ENCODE measurements around the gene CHIA. TPM values are rescaled to one million over a fixed set of nuclear protein-coding genes. Genes with fewer than 3 reads are reported as not detected.

CHIA gene
- total and polyA plus RNA-seq, 2 of the 8 experiments (the other 6 are each of a cell fraction or from before 2014, with no cell fraction given), result not detected

GRCh38 chr1:111347026-111347425, 56.4 kb downstream of the CHIA start (continued):
- no peak for TF ChIP-seq GTF2F1 (IDR thresholded peaks at IDR 0.05; ENCODE audit: borderline replicate concordance, low read depth, low read length)
- no peak for TF ChIP-seq TBP (IDR thresholded peaks at IDR 0.05; ENCODE audit: low read depth, low read length)
- TF ChIP-seq RXRA (IDR thresholded peaks at IDR 0.05; ENCODE audit: insufficient read depth, low read depth, low read length), result no peak
- TF ChIP-seq ATF3 (IDR thresholded peaks at IDR 0.05; ENCODE audit: insufficient read depth, low read depth, low read length), result no peak
- TF ChIP-seq CHD7 (IDR thresholded peaks at IDR 0.05; ENCODE audit: insufficient replicate concordance, low read length), result no peak
- no peak for TF ChIP-seq HDAC2 (IDR thresholded peaks at IDR 0.05; ENCODE audit: borderline replicate concordance in 1 of 2, low read depth in 2 of 2, low read length in 2 of 2)
